GM12878 (cell line): Measurements from ENCODE around the gene TRIM26. TPM values are rescaled to one million over a fixed set of nuclear protein-coding genes. Genes with fewer than 3 reads are reported as not detected.

ENCODE experiments used
- ATAC-seq: fragments of 200-7000 bp; cut with Tn5 transposase; 3 replicates; pipeline ENCODE4 v1.9.1; 2020; ENCODE audit warnings: mild to moderate bottlenecking, moderate library complexity
- BruUV-seq: library from RNA; stranded (reverse); fragments of 400-500 nt; replicated peaks from 2 replicates; lab custom pipeline; 2021; lab: Mats Ljungman, UMichigan
- CTCF ChIA-PET: fragments of 300-600 bp; sonication (Branson Sonifier 250); formaldehyde crosslinking; extraction: SDS; loops from one replicate; lab custom pipeline; 2021; ENCODE audit warnings: inconsistent platforms; lab: Yijun Ruan, JAX
- POLR2A ChIA-PET: fragments of 350-600 bp; formaldehyde crosslinking; extraction: SDS; loops from one replicate; lab custom pipeline; 2021; ENCODE audit warnings: inconsistent platforms; lab: Charles Lee
- RAD21 ChIA-PET: fragments of 300-600 bp; sonication (Branson Sonifier 250); formaldehyde crosslinking; loops from one replicate; lab custom pipeline; 2023; ENCODE audit warnings: antibody characterized with exemption; ENCODE audit not compliant: unreplicated experiment; lab: Charles Lee
- SMC1A ChIA-PET: fragments of 300-600 bp; sonication (Branson Sonifier 250); formaldehyde crosslinking; loops from one replicate; lab custom pipeline; 2023; ENCODE audit not compliant: unreplicated experiment, uncharacterized antibody; lab: Charles Lee
- DNase-seq: peaks from one replicate; pipeline ENCODE4 v3.0.0-alpha.2; 2011; ENCODE audit warnings: low read depth, low spot score
- FAIRE-seq: peaks from 3 replicates; lab custom pipeline; 2011; peaks lifted over from hg19 to GRCh38; lab: Jason Lieb, UNC
- H2AFZ ChIP-seq: 2 replicates; pipeline ENCODE4 v1.6.0; 2011; ENCODE audit warnings: low read depth, low read length, control low read depth; ENCODE audit not compliant: control insufficient read depth
- H3K27ac ChIP-seq: 2 replicates; pipeline ENCODE4 v1.5.1; 2011; ENCODE audit warnings: control low read depth; ENCODE audit not compliant: control insufficient read depth, insufficient read depth
- H3K27me3 ChIP-seq, 2 experiments: replicated peaks in 1 of 2; 2 replicates each; pipeline versions ENCODE4 v1.6.0 to v1.6.1; 2011; ENCODE audit warnings: low read length in 1 of 2; ENCODE audit not compliant: control insufficient read depth in 2 of 2, insufficient read depth in 2 of 2
- H3K36me3 ChIP-seq, 2 experiments: 2 replicates each; pipeline ENCODE4 v1.5.1; 2011; ENCODE audit warnings: low read length in 1 of 2; ENCODE audit not compliant: control insufficient read depth in 2 of 2, insufficient read depth in 2 of 2
- H3K4me1 ChIP-seq: 2 replicates; pipeline ENCODE4 v1.6.1; 2011; ENCODE audit warnings: mild to moderate bottlenecking, low read length, moderate library complexity, mixed read lengths; ENCODE audit not compliant: control insufficient read depth, insufficient read depth
- H3K4me2 ChIP-seq: 2 replicates; pipeline ENCODE4 v1.6.0; 2011; ENCODE audit warnings: control low read depth; ENCODE audit not compliant: control insufficient read depth, insufficient read depth
- H3K4me3 ChIP-seq: fragments of 200-600 bp; sonication (generic); 2 replicates; pipeline ENCODE4 v1.5.1; 2016
- H3K79me2 ChIP-seq: 2 replicates; pipeline ENCODE4 v1.6.0; 2011; ENCODE audit warnings: low read length; ENCODE audit not compliant: control insufficient read depth, insufficient read depth
- H3K9ac ChIP-seq: 2 replicates; pipeline ENCODE4 v1.8.0; 2011; ENCODE audit warnings: low read length, control low read depth, mixed read lengths; ENCODE audit not compliant: control insufficient read depth, insufficient read depth
- H3K9me3 ChIP-seq: replicated peaks from 3 replicates; pipeline ENCODE4 v1.5.1; 2011; ENCODE audit warnings: mild to moderate bottlenecking, low read length; ENCODE audit not compliant: control insufficient read depth, insufficient read depth
- H4K20me1 ChIP-seq: 2 replicates; pipeline ENCODE4 v1.6.0; 2011; ENCODE audit not compliant: control insufficient read depth, insufficient read depth
- ATF3 ChIP-seq: IDR thresholded peaks from 2 replicates; pipeline ENCODE4 v1.6.1; 2011; ENCODE audit warnings: low read depth, mild to moderate bottlenecking, low read length, moderate library complexity, borderline replicate concordance; ENCODE audit errors: extremely low read depth
- BACH1 ChIP-seq: fragments of 450-650 bp; IDR thresholded peaks from 2 replicates; pipeline ENCODE4 v1.6.1; 2017; ENCODE audit warnings: mild to moderate bottlenecking, borderline replicate concordance
- BRCA1 ChIP-seq: IDR thresholded peaks from 2 replicates; pipeline ENCODE4 v1.6.1; 2011; ENCODE audit warnings: low read depth, low read length, improper control_type of control experiment
- CBX5 ChIP-seq: sonication (generic); IDR thresholded peaks from 2 replicates; pipeline ENCODE4 v1.6.1; 2016; ENCODE audit warnings: low read depth, moderate library complexity, mild to moderate bottlenecking, inconsistent platforms
- HSF1 ChIP-seq: fragments of 150-350 bp; IDR thresholded peaks from 2 replicates; pipeline ENCODE4 v1.6.1; 2014; ENCODE audit warnings: mild to moderate bottlenecking, low read depth, low read length
- JUNB ChIP-seq: IDR thresholded peaks from 2 replicates; pipeline ENCODE4 v1.6.1; 2016; ENCODE audit warnings: antibody characterized with exemption, mild to moderate bottlenecking
- LARP7 ChIP-seq: fragments of 450-650 bp; IDR thresholded peaks from 2 replicates; pipeline ENCODE4 v1.6.1; 2017; ENCODE audit warnings: mild to moderate bottlenecking
- MEF2B ChIP-seq: fragments of 450-650 bp; IDR thresholded peaks from 2 replicates; pipeline ENCODE4 v1.6.1; 2018; ENCODE audit warnings: mild to moderate bottlenecking, moderate library complexity; ENCODE audit not compliant: partially characterized antibody, poor library complexity, severe bottlenecking
- MYB ChIP-seq: fragments of 150-350 bp; IDR thresholded peaks from 2 replicates; pipeline ENCODE4 v1.6.1; 2014; ENCODE audit warnings: mild to moderate bottlenecking, low read depth, low read length, borderline replicate concordance
- NFYA ChIP-seq: IDR thresholded peaks from 2 replicates; pipeline ENCODE4 v1.6.1; 2011; ENCODE audit warnings: low read depth, mild to moderate bottlenecking, low read length, improper control_type of control experiment, borderline replicate concordance
- NKRF ChIP-seq: fragments of 450-650 bp; conservative IDR thresholded peaks from 2 replicates; pipeline ENCODE4 v1.6.1; 2017; ENCODE audit warnings: mild to moderate bottlenecking, moderate library complexity
- RUNX3 ChIP-seq: IDR thresholded peaks from 2 replicates; pipeline ENCODE4 v1.6.1; 2012; ENCODE audit warnings: low read length, inconsistent platforms
- TBL1XR1 ChIP-seq: IDR thresholded peaks from 2 replicates; pipeline ENCODE4 v1.6.1; 2012; ENCODE audit warnings: low read depth, low read length, improper control_type of control experiment
- TCF7 ChIP-seq: IDR thresholded peaks from 2 replicates; pipeline ENCODE4 v1.6.1; 2014; ENCODE audit warnings: antibody characterized with exemption, borderline replicate concordance
- YBX1 ChIP-seq: fragments of 450-650 bp; IDR thresholded peaks from 2 replicates; pipeline ENCODE4 v1.6.1; 2016; ENCODE audit warnings: antibody characterized with exemption
- ZNF384 ChIP-seq: IDR thresholded peaks from 2 replicates; pipeline ENCODE4 v1.6.1; 2012; ENCODE audit warnings: low read depth, mild to moderate bottlenecking, low read length, improper control_type of control experiment, borderline replicate concordance
- ZNF592 ChIP-seq: fragments of 450-650 bp; IDR thresholded peaks from 2 replicates; pipeline ENCODE4 v1.6.1; 2017; ENCODE audit warnings: mild to moderate bottlenecking, moderate library complexity
- whole genome bisulfite sequencing: methylation state at CpG from one replicate; pipeline ENCODE4 v1.1.6; 2016; ENCODE audit warnings: low lambda C conversion rate; ENCODE audit not compliant: insufficient replicate concordance, insufficient coverage; ENCODE audit errors: missing lambda C conversion rate; 5-methylcytosine and 5-hydroxymethylcytosine counted together
- in situ Hi-C: fragments of 300-500 bp; cut with MboI; formaldehyde crosslinking; loops from 9 replicates; pipeline ENCODE4 v1.14.3; 2018; ENCODE audit warnings: mixed read lengths
- intact Hi-C: fragments of 100-400 bp; cut with micrococcal nuclease; formaldehyde crosslinking; loops from one replicate; pipeline ENCODE4 v1.14.2; 2022; ENCODE audit not compliant: unreplicated experiment
- polyA plus RNA-seq, 11 experiments: library from polyadenylated mRNA; depleted of rRNA in 4 of 11; unstranded in 6 of 11; stranded (reverse) in 5 of 11; fragments of >200 nt; fragmentation: Nextera tagmentation in 4 of 11; fragmentation: Illumina TruSeq in 1 of 11; extraction: Ambion mirVana in 4 of 11; extraction: Trizol in 1 of 11; gene quantifications; 1 replicate in 1 of 11; 2 replicates in 10 of 11; pipeline versions ENCODE4 v1.2.1 to v1.2.3, GENCODE V29; 2011 to 2016; ENCODE audit warnings: inconsistent platforms in 2 of 11, missing spikeins in 2 of 11, low read depth in 1 of 11
- total RNA-seq, 4 experiments: library from RNA; depleted of rRNA in 3 of 4; stranded (reverse); fragments of >200 nt in 3 of 4; fragmentation: Illumina TruSeq in 1 of 4; extraction: Trizol in 1 of 4; gene quantifications; 2 replicates each; pipeline versions ENCODE4 v1.2.1 to v1.2.3, GENCODE V29; 2013 to 2021

The TRIM26 gene
- total and polyA plus RNA-seq, 10 of the 15 experiments (the other 5 are each of a cell fraction or from before 2014, with no cell fraction given), result 13.1 to 79.6 (median 63.6) TPM

- Histone ChIP-seq H3K9ac (no peak overlapping the region), H3K36me3 (no peaks in the 10 kb centered on the region), H3K4me1 (no peaks in the 10 kb centered on the region; the same call in 1 of the 2 replicates), H4K20me1 (no peaks in the 10 kb centered on the region), H3K9me3 (no peaks in the 10 kb centered on the region), H3K27me3 (peaks cover 0 to 3% of the 10 kb centered on the region in 2 experiments; a peak in 2 of 4 replicates), H3K4me3 (no peak overlapping the region), H3K27ac (no peak overlapping the region), H3K4me2 (no peak overlapping the region)
- ChIA-PET CTCF (interaction anchor here (1.2 to 3.8 kb wide), 2 partner anchors 15 to 41 kb away, joined by 3 to 28 read pairs; no protein-coding TSS in a partner anchor), RAD21 (no interaction called here), POLR2A (no interaction called here), SMC1A (no interaction called here)
- ATAC-seq (no peak), FAIRE-seq (no peak), DNase-seq (no peak)
- in situ Hi-C loops, result no loop called here
- no TSS peak for BruUV-seq
- 28% methylated on average over 7 of the region's 7 CpGs for WGBS
- TF ChIP-seq RUNX3, result no peak
- TF ChIP-seq BRCA1, result no peak
- no peak for TF ChIP-seq ZNF384
- TF ChIP-seq LARP7, result no peak
- TF ChIP-seq BACH1, result no peak
- no peak for TF ChIP-seq JUNB
- no peak for TF ChIP-seq MYB
- no peak for TF ChIP-seq TCF7
- TF ChIP-seq YBX1, result no peak
- TF ChIP-seq HSF1, result no peak
- no peak for TF ChIP-seq CBX5
- TF ChIP-seq NKRF, result no peak
- TF ChIP-seq ATF3, result no peak
- no peak for TF ChIP-seq NFYA
- no peak for TF ChIP-seq ZNF592
- no peak for TF ChIP-seq MEF2B
- no peak for TF ChIP-seq TBL1XR1
- TF ChIP-seq, all 136 proteins: peak for 0
- intact Hi-C loops, result no loop called here
- H2AFZ ChIP-seq, result no peak overlapping the region
- H3K79me2 ChIP-seq, result no peaks in the 10 kb centered on the region
These were observed 67.4 kb downstream of the TRIM26 start for GRCh38 chr6:30145818-30146217.
